HG02840 (cell line): ENCODE data around the gene MAD2L1BP.
A peak's percentile ranks its signal among the peaks of the same experiment; 100 is the strongest.

Source experiments
- ATAC-seq: cut with Tn5 transposase; IDR thresholded peaks from one replicate; pipeline ENCODE4 v1.9.1; 2021; ENCODE audit warnings: mild to moderate bottlenecking, moderate library complexity, moderate number of reproducible peaks; ENCODE audit not compliant: unreplicated experiment, low FRiP score

The MAD2L1BP gene

DNA sequence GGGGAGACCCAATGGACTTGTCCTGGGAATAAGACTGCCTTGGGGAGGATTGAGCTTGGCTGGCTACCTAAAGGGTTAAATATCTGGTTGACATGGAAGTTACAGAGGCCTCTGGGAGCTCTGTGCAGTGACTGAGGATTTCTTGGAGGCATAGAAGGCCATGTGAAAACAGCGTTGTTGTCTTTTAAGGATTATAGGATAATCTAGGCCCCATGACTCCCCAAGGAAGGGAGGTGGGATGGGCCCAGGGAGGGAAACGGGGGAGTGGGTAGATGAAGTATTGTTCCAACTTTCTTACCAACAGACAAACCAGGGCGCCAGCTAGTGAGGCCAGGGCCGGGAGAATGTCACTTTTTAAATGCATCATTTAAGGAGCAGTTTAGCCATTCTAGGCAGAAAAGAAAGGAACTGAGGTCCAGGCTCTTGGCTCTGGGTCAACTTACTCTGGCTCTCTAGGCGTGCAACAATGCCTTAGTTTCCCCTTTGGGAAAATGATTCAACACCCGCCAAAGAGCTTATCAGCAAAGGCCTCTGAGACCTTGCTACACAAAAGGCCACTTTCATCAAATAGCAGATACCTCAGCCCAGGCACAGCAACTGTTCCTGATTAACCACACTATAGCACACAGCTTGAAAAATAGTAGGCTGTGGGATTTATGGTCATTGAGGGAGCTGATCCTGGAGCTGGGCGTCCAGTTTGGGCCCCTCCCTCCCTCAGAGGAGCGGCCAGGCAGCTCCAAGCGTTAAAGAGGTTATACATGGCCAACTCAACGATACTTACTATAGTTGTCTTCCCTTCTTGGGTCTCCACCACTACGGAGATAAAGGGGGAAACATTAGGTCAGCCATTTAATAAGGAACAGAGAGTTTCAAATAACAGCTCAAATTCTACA lies 44.9 kb downstream of the MAD2L1BP start:
- no peak for ATAC-seq

DNA sequence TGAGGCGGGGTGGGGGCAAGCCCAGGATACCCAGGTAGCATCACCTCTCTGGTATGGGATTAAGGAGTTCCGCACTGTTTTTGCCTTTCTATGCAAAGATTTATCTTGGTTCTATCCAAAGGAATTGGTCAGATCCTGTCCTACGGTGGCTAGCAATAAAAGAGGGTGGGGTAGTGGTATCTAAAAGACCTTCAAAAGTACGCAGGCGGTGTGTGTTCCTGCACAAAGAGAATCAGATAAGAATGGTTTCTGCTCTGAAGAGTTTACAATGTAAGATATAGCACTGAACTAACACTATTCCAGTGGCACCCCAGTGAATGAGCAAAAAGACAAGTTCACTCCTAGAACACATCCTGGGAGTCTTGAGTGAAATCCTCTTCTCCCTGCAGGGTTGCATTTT lies 45.7 kb downstream of the MAD2L1BP start:
- ATAC-seq: no peak

DNA sequence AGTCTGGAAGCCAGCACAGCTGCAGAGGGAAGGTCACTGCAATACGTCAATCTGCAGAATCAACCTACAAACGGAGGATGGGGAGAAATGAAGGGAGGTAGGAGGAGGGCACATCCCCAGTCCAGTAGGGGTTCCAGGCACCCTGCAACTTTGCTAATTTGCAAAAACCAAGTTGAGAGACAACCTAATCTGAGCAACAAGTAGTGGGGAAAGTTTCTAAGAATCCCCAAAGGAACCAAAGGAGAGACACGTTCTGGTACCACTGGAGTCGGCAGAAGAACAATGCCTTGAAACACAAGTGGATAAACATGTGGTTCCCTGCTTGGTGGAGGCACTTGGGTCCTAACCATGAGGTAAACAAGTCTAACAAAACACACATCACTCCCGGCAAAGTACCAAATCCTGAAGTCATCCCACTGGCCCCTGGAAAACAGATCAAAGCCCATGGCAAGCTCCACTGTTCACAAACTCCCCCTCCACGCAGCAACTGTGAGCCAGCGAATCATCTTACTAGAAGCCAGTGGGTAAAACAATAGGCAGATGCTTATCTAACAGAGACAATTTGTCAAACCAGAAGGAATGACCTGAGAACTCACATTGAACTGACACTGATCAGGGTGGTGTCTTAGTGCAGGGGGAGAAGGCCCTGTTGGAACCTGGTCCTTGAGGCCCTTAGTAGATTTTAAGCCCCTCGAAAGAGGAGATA lies 47.2 kb downstream of the MAD2L1BP start:
- no peak for ATAC-seq

DNA sequence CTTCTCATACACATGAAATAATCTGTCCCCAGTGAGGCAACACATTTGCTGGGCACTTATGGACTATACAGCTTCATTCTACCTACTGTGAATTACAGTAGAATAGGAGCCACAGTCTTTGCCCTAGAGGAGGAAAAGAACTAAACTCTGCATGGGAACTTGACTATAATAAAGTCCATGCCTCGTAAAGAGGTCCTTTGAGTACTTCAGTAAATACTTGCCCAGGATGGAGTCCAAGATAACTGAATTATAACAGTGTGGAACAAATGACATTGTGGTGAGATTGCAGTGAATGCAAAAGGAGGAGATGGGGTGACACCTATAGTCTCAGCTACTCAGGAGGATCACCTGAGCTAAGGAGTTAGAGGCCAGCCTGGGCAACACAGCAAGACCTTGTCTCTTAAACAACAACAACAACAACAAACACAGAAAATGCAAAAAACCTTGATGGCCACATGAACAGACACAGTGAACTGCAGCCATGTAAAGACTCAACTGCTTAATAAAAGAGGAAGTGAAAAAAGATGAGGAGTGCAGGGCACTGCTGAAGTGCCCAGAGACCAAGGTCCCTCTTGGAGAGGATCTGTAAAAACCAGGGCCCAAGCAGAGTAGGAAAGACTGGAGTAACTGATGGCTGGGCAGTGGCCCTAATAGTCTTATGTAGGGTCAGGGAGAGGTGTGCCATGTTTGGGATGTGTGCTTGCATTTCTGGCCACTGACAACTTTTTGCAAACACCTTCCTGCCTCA lies 48.2 kb downstream of the MAD2L1BP start:
- ATAC-seq: no peak

DNA sequence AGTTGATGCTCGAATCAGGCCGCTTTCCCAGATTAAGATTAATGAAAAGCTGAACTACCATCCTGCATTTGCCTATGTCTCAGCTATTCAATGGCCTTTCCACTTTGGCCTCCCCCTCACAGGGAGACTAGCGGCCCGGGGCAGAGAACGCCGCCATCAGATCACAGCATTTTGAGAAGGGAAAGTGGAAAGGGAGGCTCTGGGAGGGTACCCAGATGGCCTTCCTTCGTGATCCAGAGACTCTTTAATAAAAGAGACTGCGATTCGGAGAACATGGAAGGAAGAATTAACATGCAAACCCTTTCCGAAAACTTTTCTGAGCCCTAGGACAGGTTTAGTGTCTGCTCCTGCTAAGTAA lies 51.4 kb downstream of the MAD2L1BP start:
- no peak for ATAC-seq

DNA sequence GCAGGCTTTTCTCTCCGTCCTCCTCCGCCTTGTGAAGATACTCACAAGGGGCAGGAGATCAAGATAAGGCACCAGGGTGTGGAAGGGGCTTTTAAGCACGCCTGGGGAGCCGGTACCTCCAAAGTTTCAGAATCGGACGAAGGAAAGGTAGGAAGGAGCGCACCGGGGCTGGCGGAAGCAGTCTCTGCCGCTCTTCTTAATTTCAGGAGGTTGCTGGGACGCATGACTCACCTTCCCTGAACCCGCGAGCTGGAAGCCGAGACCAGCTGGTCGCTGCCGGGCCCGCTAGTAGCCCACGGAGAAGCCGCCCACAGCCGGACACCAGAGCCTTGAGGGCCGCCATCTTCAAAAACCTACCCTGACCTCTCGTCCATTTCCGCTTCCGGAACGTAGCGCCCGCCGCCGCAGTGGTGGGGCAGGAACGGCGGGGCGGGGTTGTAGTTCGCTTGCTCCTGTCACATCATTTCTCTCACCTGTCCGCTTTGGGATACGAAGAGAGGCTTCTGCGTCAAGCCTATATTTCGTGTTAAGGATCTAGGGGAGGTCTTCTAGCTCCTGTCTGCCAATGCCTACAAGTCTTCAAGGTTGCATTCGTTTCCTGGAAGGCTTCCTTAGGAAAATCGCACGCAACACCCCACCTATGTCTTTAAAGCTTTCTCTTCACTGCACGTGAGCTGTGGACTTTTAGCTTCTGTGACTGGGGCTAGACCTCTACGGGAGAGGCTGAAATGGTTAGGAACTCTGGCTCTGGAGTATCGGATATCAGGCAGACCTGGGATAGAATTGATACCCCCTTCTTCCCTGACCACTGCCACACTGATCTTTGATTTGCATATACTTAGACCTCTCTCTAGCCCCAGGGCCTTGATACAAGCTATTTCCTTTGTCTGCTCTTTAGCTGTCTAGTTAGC lies 52.1 kb downstream of the MAD2L1BP start, which contains the start of gene MRPS18A:
MRPS18A (minus strand) TSS at position 355 of the 911 bp plus-strand sequence; CDS start at position 343, 12 bp downstream.
- peak; percentile 93 for ATAC-seq

DNA sequence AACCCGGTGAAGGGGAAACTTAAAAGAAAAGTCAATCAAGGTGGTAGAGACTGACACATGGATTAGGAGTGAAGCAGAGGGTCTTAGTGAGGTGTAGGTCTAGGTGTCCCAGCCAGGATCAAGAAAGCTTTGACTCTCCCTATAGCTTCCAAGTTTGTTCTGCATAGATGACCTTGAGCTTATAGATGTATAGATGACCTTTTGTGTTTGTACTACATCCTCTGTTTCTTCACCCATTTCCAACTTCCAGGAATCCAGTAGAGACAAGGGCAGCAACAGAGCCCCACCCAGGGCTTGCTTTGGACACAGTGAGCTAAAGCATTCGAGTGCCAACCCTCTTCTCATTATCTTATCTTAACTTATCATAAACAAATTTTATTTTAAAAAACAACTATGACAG lies 53.8 kb downstream of the MAD2L1BP start:
- no peak for ATAC-seq
